GM13976 (cell line): ENCODE data around the gene GYG2.
"Not testable (repeated sequence)": the region's sequence is repeated elsewhere in the genome, so short reads cannot be mapped to it uniquely, and the experiment has no call there.

Experiments
- DNase-seq: peaks from one replicate; pipeline ENCODE4 v3.0.0; 2012; ENCODE audit warnings: low spot score
- CTCF ChIP-seq: IDR thresholded peaks from 2 replicates; pipeline ENCODE4 v1.5.1; 2012; ENCODE audit warnings: borderline replicate concordance, mild to moderate bottlenecking; ENCODE audit not compliant: insufficient read depth; ENCODE audit errors: extremely low read depth, missing control alignments, control extremely low read depth
- in situ Hi-C: fragments of 300-500 bp; cut with MboI; formaldehyde crosslinking; loops from one replicate; pipeline ENCODE4 v1.12.0; 2022; ENCODE audit warnings: low sequenced_read_pairs, mixed read lengths, inconsistent platforms; ENCODE audit not compliant: unreplicated experiment

Gene GYG2

DNA sequence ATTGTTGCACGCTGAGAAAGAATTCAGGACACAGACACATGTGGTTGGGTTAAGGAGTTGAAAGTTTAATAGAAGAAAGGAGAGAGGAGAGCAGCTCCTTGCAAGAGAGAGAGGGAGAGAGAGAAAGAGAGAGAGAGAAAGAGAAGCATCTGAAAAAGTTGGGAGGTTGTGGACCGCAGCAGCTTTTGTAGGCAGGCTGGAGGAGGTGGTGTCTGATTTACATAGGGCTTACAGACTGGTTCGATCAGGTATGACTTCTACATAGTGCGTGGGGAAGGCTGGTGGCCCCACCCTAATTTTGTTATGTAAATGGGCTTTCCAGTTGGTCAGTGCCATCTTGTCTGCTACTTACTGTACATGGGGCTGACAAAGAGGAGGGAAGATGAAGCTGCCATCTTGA is 27.5 kb upstream of the GYG2 start:
- no peak for DNase-seq
- TF ChIP-seq CTCF: no peak
- in situ Hi-C loops: loop anchor here (25.0 kb wide), 1 partner anchor 1139 kb away; no protein-coding TSS in a partner anchor

DNA sequence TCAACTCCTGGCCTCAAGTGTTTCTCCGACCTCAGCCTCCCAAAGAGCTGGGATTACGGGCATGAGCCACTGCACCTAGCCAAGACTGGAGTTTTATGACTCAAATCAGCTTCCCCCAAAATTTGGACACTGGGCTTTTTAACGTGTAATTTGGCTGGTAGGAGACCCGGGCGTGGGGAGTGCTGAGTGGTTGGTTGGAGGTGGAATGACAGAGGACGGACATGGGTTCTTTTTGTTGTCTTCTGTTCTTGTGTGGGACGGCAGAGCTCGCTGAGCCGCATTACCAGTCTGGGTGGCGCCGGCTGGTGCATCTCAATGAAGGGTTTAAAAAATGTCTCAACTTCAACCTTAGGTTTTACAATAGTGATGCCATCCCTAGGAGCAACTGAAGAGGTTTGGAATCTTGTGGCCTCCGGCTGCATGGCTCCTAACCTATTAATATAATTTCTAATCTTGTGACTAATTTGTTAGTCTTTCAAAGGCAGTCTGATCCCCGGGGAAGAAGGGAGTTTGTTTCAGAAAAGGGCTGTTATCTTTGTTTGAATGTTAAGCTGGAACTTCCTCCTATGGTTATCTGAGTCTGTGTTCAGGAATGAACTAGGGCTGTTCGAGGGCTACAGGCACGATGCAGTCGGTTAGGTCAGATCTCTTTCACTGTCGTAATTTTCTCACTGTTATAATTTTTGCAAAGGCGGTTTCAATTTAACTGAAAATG is 26.2 kb upstream of the GYG2 start:
- in situ Hi-C loops: loop anchor here (25.0 kb wide), 1 partner anchor 1140 kb away; no protein-coding TSS in a partner anchor
- not testable (repeated sequence) for DNase-seq

- in situ Hi-C loops: loop anchor here (25.0 kb wide), 1 partner anchor 1141 kb away; no protein-coding TSS in a partner anchor
- DNase-seq: not testable (repeated sequence)
Observed at GRCh38 chrX:2803486-2803885, 25.2 kb upstream of the GYG2 start.

DNA sequence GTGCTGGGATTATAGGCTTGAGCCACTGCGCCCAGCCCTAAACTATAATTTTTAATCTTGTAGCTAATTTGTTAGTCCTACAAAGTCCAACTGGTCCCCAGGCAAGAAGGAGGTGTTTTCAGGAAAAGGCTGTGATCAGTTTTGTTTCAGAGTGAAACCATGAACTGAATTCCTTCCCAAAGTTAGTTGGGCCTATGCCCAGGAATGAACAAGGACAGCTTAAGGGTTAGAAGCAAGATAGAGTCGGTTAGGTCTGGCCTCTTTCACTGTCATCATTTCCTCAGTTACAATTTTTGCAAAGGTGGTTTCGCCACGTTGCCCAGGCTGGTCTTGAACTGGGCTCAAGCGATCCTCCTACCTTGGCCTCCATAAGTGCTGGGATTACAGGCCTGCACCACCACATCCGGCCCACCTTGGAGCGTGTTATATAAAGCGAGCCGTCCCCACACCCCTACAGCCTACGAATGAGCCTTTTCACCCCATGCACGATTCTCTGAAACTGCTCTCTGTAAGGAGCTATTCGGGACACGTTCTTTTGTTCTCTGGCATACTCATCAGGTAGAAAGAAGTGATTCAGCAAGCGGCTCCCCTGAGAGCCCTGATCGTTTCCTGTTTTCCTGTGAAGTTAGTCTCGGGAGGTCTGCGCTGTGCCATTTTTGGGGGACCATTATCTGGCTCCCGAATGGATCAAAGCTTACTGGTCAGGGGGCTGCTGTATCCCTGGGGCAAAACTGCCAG is 24.5 kb upstream of the GYG2 start:
- in situ Hi-C loops: loop anchor here (25.0 kb wide), 1 partner anchor 1142 kb away; no protein-coding TSS in a partner anchor
- DNase-seq: not testable (repeated sequence)

- DNase-seq: not testable (repeated sequence)
- in situ Hi-C loops: loop anchor here (25.0 kb wide), 1 partner anchor 1143 kb away; no protein-coding TSS in a partner anchor
Observed at GRCh38 chrX:2804858-2805257, 23.9 kb upstream of the GYG2 start.

DNA sequence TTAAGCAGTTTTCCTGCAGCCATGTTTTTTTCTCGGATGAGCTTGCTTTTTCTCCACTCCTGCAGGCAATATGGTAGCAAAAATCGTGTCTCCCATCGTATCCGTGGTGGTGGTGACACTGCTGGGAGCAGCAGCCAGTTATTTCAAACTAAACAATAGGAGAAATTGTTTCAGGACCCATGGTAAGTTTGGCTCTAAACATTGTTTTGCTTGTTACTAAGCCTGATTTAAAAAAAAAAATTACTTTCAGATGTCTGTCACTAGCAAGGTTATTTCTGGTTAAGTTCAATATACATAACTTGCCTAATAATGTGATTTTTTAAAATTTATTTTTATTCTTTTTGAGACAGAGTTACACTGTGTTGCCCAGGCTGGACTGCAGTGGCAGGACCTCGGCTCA is 17.5 kb upstream of the GYG2 start:
- DNase-seq: no peak
- no peak for TF ChIP-seq CTCF
- in situ Hi-C loops: loop anchor here (25.0 kb wide), 1 partner anchor 1149 kb away; no protein-coding TSS in a partner anchor

DNA sequence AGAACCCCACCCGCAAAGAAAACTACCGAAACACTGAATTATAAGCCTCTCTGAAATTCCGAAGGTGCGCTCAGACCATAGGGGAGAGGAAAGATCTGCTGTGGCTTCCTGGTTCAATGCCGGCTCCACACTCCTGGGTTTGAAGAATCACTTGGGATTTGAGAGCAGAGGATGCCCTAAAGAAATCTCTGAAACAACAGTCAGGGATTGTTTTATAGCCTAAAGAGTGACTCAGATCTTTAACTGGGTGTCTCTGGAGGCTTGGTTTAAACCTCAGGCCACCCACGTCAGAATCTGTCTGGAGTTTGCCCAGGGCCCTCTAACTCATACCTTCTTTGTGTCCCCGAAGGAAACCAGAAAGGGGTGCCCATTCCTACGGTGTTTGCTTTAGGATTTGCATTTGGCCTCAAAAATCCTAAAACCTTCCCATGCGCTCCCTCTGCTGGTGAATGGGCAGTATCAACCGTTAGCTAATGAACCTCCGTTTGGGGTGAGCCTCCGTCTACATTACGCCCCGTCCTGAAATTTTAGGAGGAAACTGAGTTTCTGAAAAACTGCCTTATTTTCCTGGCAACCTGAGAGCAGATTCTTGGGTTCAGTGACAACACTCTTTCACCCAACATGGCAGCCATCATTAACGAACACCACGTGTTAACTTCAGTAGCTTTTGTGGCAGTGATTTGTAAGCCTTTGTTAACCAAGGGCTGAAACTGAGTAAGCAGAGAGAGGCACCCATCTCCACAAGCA is 16.4 kb upstream of the GYG2 start:
- DNase-seq: not testable (repeated sequence)
- in situ Hi-C loops: loop anchor here (25.0 kb wide), 1 partner anchor 1150 kb away; no protein-coding TSS in a partner anchor

GRCh38 chrX:2817036-2817435 is 11.7 kb upstream of the GYG2 start:
- DNase-seq: no peak
- no peak for TF ChIP-seq CTCF
- in situ Hi-C loops: loop anchor here (25.0 kb wide), 1 partner anchor 1155 kb away; no protein-coding TSS in a partner anchor

More for the DNA sequence above, 16.4 kb upstream of the GYG2 start:
- TF ChIP-seq CTCF: peak; percentile 63
